Liver (tissue), 9 donors: Measurements from ENCODE around the gene AOPEP. TPM values are rescaled to one million over a fixed set of nuclear protein-coding genes. Genes with fewer than 3 reads are reported as not detected.

Experiments used
- DNase-seq: peaks from one replicate; pipeline ENCODE4 v3.0.0-alpha.2; 2017; ENCODE audit warnings: low spot score
- H3K27ac ChIP-seq, 2 donors: one replicate each; pipeline ENCODE4 v1.7.0; 2013; ENCODE audit warnings: inconsistent platforms in 2 of 2, low read length in 2 of 2, control low read depth in 1 of 2, low read depth in 1 of 2, mild to moderate bottlenecking in 1 of 2
- H3K27me3 ChIP-seq, 4 donors: one replicate each; pipeline versions ENCODE4 v1.6.1 to v1.7.0; 2013; ENCODE audit warnings: low read length in 3 of 4, inconsistent platforms in 1 of 4, mild to moderate bottlenecking in 1 of 4, moderate library complexity in 1 of 4; ENCODE audit not compliant: control insufficient read depth in 4 of 4, insufficient read depth in 4 of 4
- H3K36me3 ChIP-seq, 4 donors: one replicate each; pipeline versions ENCODE4 v1.6.1 to v1.7.0; 2013; ENCODE audit warnings: low read length in 3 of 4, mild to moderate bottlenecking in 3 of 4, low read depth in 1 of 4, moderate library complexity in 1 of 4; ENCODE audit not compliant: control insufficient read depth in 4 of 4, insufficient read depth in 3 of 4
- H3K4me1 ChIP-seq, 4 donors: one replicate each; pipeline versions ENCODE4 v1.6.1 to v1.7.0; 2013; ENCODE audit warnings: low read length in 3 of 4, mild to moderate bottlenecking in 3 of 4, moderate library complexity in 1 of 4; ENCODE audit not compliant: control insufficient read depth in 4 of 4, insufficient read depth in 4 of 4
- H3K4me3 ChIP-seq, 3 donors: one replicate each; pipeline versions ENCODE4 v1.6.1 to v1.7.0; 2013; ENCODE audit warnings: low read length in 3 of 3, control low read depth in 1 of 3, low read depth in 1 of 3, mild to moderate bottlenecking in 1 of 3
- H3K9ac ChIP-seq, 2 donors: one replicate each; pipeline ENCODE4 v1.7.0; 2013; ENCODE audit warnings: low read length in 2 of 2, mild to moderate bottlenecking in 2 of 2, moderate library complexity in 2 of 2, control low read depth in 1 of 2, low read depth in 1 of 2
- H3K9me3 ChIP-seq, 4 donors: one replicate each; pipeline versions ENCODE4 v1.6.1 to v1.7.0; 2013; ENCODE audit warnings: low read length in 3 of 4; ENCODE audit not compliant: control insufficient read depth in 4 of 4
- ATF3 ChIP-seq: IDR thresholded peaks from 2 replicates; pipeline ENCODE4 v1.6.1; 2016; ENCODE audit warnings: antibody characterized with exemption
- CTCF ChIP-seq: fragments of 150-350 bp; IDR thresholded peaks from 2 replicates; pipeline ENCODE4 v1.5.1; 2017; ENCODE audit warnings: improper control_type of control experiment, low read depth, low read length; ENCODE audit not compliant: missing input control
- EGR1 ChIP-seq, 2 donors: IDR thresholded peaks; 2 replicates each; pipeline ENCODE4 v1.6.1; 2016 to 2018; ENCODE audit warnings: antibody characterized with exemption in 2 of 2, low read depth in 2 of 2
- FOXA2 ChIP-seq: IDR thresholded peaks from 2 replicates; pipeline ENCODE4 v1.6.1; 2016; ENCODE audit warnings: antibody characterized with exemption
- GABPA ChIP-seq, 2 donors: IDR thresholded peaks in 1 of 2; conservative IDR thresholded peaks in 1 of 2; 2 replicates each; pipeline ENCODE4 v1.6.1; 2016; ENCODE audit warnings: antibody characterized with exemption in 2 of 2, mild to moderate bottlenecking in 1 of 2, moderate library complexity in 1 of 2
- HNF4A ChIP-seq, 2 donors: conservative IDR thresholded peaks; 2 replicates each; pipeline ENCODE4 v1.6.1; 2016; ENCODE audit warnings: antibody characterized with exemption in 2 of 2, mild to moderate bottlenecking in 2 of 2
- MAX ChIP-seq: IDR thresholded peaks from 2 replicates; pipeline ENCODE4 v1.6.1; 2016; ENCODE audit warnings: antibody characterized with exemption
- NR2F2 ChIP-seq: IDR thresholded peaks from 2 replicates; pipeline ENCODE4 v1.6.1; 2016; ENCODE audit warnings: antibody characterized with exemption
- RAD21 ChIP-seq, 2 donors: IDR thresholded peaks; 2 replicates each; pipeline ENCODE4 v1.6.1; 2016; ENCODE audit warnings: antibody characterized with exemption in 2 of 2, mild to moderate bottlenecking in 2 of 2
- RXRA ChIP-seq, 2 donors: IDR thresholded peaks; 2 replicates each; pipeline ENCODE4 v1.6.1; 2017 to 2018; ENCODE audit warnings: antibody characterized with exemption in 2 of 2, mild to moderate bottlenecking in 1 of 2
- TAF1 ChIP-seq: conservative IDR thresholded peaks from 2 replicates; pipeline ENCODE4 v1.6.1; 2016; ENCODE audit warnings: antibody characterized with exemption, mild to moderate bottlenecking
- YY1 ChIP-seq: IDR thresholded peaks from 2 replicates; pipeline ENCODE4 v1.6.1; 2016; ENCODE audit warnings: antibody characterized with exemption, mild to moderate bottlenecking
- ZBTB33 ChIP-seq: IDR thresholded peaks from 2 replicates; pipeline ENCODE4 v1.6.1; 2016; ENCODE audit warnings: antibody characterized with exemption
- WGBS: extraction: QIAGEN DNeasy Blood & Tissue Kit; methylation state at CpG from one replicate; pipeline ENCODE4 v1.1.7; 2013; 5-methylcytosine and 5-hydroxymethylcytosine counted together
- polyA plus RNA-seq, 2 donors: library from polyadenylated mRNA; stranded (reverse) in 1 of 2; unstranded in 1 of 2; fragments of 200-250 nt in 1 of 2; fragments of >200 nt in 1 of 2; fragmentation: Nextera tagmentation in 1 of 2; extraction: Ambion mirVana in 1 of 2; gene quantifications; one replicate each; pipeline versions ENCODE4 v1.2.1 to v1.2.3, GENCODE V29; 2013 to 2015
- total RNA-seq, 2 donors: library from RNA; depleted of rRNA; stranded (reverse); fragments of >200 nt; gene quantifications; one replicate each; pipeline ENCODE4 v1.2.3, GENCODE V29; 2014
- donor health status: healthy.
- donor health status: healthy.
- donor health status: healthy.
- donor health status: healthy.
- donor health status: healthy.

Gene AOPEP
- total and polyA plus RNA-seq, 4 donors: 22.2 to 77.1 (median 34.8) TPM

GRCh38 chr9:95089257-95090022 lies 362.9 kb downstream of the AOPEP start:
- WGBS: 89% methylated on average over 16 of the region's 16 CpGs

GRCh38 chr9:95090023-95090791 lies 363.7 kb downstream of the AOPEP start:
- no peak for DNase-seq
- Histone ChIP-seq H3K27me3 (no peaks in the 10 kb centered on the region), H3K27ac (peak overlapping the region; percentile 6 to 39), H3K36me3 (peaks cover 9 to 16% (median 13%) of the 10 kb centered on the region in 4 donors), H3K4me1 (peaks cover 0 to 13% (median 6%) of the 10 kb centered on the region in 4 donors), H3K4me3 (no peak overlapping the region), H3K9me3 (no peaks in the 10 kb centered on the region), H3K9ac (no peak overlapping the region)
- WGBS: 22% methylated on average over 22 of the region's 22 CpGs
- TF ChIP-seq EGR1 (IDR thresholded peaks at IDR 0.05; ENCODE audit: low read depth in 2 of 2) (no peak), GABPA (IDR thresholded peaks at IDR 0.05 in 1 of 2, conservative IDR thresholded peaks at IDR 0.05 in 1 of 2) (no peak), CTCF (peak; percentile 19), MAX (no peak), ATF3 (no peak), NR2F2 (no peak), FOXA2 (no peak), RAD21 (IDR thresholded peaks at IDR 0.05) (peak; percentile 41 to 50), ZBTB33 (no peak), RXRA (IDR thresholded peaks at IDR 0.05) (peak in 1 of 2 donors; percentile 24), HNF4A (conservative IDR thresholded peaks at IDR 0.05) (no peak), YY1 (no peak)

More at GRCh38 chr9:95089257-95090022, 362.9 kb downstream of the AOPEP start:
- H3K9ac ChIP-seq: no peak overlapping the region
- TF ChIP-seq NR2F2: no peak
- no peak for TF ChIP-seq TAF1
- no peak for TF ChIP-seq RAD21 (IDR thresholded peaks at IDR 0.05)
- no peak for TF ChIP-seq RXRA (IDR thresholded peaks at IDR 0.05)
- TF ChIP-seq HNF4A (conservative IDR thresholded peaks at IDR 0.05): no peak
- no peak for TF ChIP-seq EGR1 (IDR thresholded peaks at IDR 0.05; ENCODE audit: low read depth in 2 of 2)
- peaks cover 9 to 24% (median 16%) of the 10 kb centered on the region in 4 donors for H3K36me3 ChIP-seq
- H3K4me3 ChIP-seq: no peak overlapping the region
- DNase-seq: no peak
- H3K27me3 ChIP-seq: no peaks in the 10 kb centered on the region
- H3K27ac ChIP-seq: peak overlapping the region; percentile 6 to 39
- peaks cover 0 to 13% (median 6%) of the 10 kb centered on the region in 4 donors for H3K4me1 ChIP-seq
- H3K9me3 ChIP-seq: no peaks in the 10 kb centered on the region
